Measurements from ENCODE around the gene DIO1. TPM values are rescaled to one million over a fixed set of nuclear protein-coding genes. Genes with fewer than 3 reads are reported as not detected.
A peak's percentile ranks its signal among the peaks of the same experiment; 100 is the strongest.

Gene DIO1
- total and polyA plus RNA-seq, 5 donors from 2014 or later, result 0.09 TPM; not detected in 4

DNA sequence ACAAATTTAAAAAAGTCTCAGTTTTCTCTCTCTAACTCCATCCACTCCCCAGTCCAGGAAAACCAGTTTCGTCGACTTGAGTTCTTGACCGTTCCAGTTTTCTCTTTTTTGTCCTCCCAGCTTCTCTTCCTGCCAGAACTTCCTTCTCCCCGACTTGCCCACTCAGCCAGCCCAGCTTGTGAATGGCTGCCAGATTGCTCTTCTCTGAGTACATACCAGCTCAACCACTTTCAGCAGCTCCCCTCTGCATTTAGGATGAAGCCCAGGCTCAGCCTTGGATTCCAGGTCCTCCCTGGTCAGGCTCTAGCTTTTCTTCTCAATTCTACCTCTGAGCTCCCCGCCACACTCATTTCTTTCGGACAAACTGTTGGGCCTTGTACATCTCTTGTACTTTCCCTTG lies 1.4 kb downstream of the DIO1 start:
- peaks cover 3% of the 10 kb centered on the region for H3K27me3 ChIP-seq (ENCODE audit: control insufficient read depth, insufficient read depth, low read length)
- H3K4me3 ChIP-seq (ENCODE audit: low read depth, low read length), result no peak overlapping the region
- no peaks in the 10 kb centered on the region for H3K9me3 ChIP-seq (ENCODE audit: control insufficient read depth in 2 of 2, low read length in 2 of 2)
- Mint-ChIP-seq H3K4me1 (peaks cover 1 to 15% (median 7%) of the 10 kb centered on the region in 4 donors), H3K27me3 (no peaks in the 10 kb centered on the region), H3K9me3 (no peaks in the 10 kb centered on the region), H3K4me3 (no peak overlapping the region), H3K36me3 (no peaks in the 10 kb centered on the region), H3K27ac (peak overlapping the region in 1 of 3 donors; percentile 82)
- peaks cover 4% of the 10 kb centered on the region for H3K4me1 ChIP-seq (ENCODE audit: control insufficient read depth, insufficient read depth, low read length, poor library complexity, severe bottlenecking)
- no peak overlapping the region for H3K27ac ChIP-seq (ENCODE audit: insufficient read depth, low read length, poor library complexity, severe bottlenecking)
- no peaks in the 10 kb centered on the region for H3K36me3 ChIP-seq (ENCODE audit: control insufficient read depth, insufficient read depth, low read length)
- ATAC-seq (ENCODE audit: low read depth in 2 of 2) (no peak), DNase-seq (no peak)

DNA sequence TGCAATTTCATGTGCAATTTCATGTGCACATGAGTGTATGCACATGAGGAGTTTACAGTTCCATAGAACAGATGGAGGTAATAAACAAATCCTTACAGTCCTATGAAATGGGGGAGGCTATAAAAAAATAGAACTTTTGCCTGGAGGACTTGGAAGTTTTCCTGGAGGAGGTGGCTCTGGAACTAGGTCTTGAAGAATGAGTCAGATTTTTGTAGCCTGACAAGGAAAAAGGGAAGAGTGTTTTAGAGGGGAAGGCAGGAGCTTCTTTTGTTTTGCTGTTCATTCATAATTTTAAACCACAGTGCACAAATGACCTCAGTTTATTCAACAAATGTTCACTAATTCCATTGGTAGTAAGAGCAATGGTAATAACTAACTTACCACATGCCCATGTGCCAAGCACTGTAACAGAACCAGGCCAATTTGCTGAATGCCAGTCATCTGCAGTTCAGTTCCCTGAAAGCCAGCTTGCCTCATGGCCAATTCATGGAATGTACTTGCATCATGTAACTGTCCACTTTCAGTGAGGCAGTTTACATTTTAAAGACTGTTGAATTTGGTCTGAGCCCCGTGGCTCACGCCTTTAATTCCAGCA lies 2.7 kb downstream of the DIO1 start:
- DNase-seq, result no peak
- H3K4me3 ChIP-seq (ENCODE audit: low read depth, low read length), result no peak overlapping the region

GRCh38 chr1:53899206-53899628 lies 5.2 kb downstream of the DIO1 start:
- H3K27me3 Mint-ChIP-seq, result no peaks in the 10 kb centered on the region
- H3K27me3 ChIP-seq (ENCODE audit: control insufficient read depth, insufficient read depth, low read length), result peaks cover 3% of the 10 kb centered on the region

More for the DNA sequence above, 2.7 kb downstream of the DIO1 start:
- H3K27me3 Mint-ChIP-seq, result no peaks in the 10 kb centered on the region
- H3K4me1 ChIP-seq (ENCODE audit: control insufficient read depth, insufficient read depth, low read length, poor library complexity, severe bottlenecking), result no peaks in the 10 kb centered on the region
- H3K27ac Mint-ChIP-seq, result no peak overlapping the region
- no peaks in the 10 kb centered on the region for H3K9me3 Mint-ChIP-seq
- H3K4me3 Mint-ChIP-seq, result no peak overlapping the region
- peaks cover 0 to 6% (median under 1%) of the 10 kb centered on the region in 4 donors for H3K4me1 Mint-ChIP-seq
- H3K27me3 ChIP-seq (ENCODE audit: control insufficient read depth, insufficient read depth, low read length), result peaks cover 3% of the 10 kb centered on the region
- no peaks in the 10 kb centered on the region for H3K9me3 ChIP-seq (ENCODE audit: control insufficient read depth in 2 of 2, low read length in 2 of 2)
- no peaks in the 10 kb centered on the region for H3K36me3 ChIP-seq (ENCODE audit: control insufficient read depth, insufficient read depth, low read length)
- H3K36me3 Mint-ChIP-seq, result no peaks in the 10 kb centered on the region
- no peak overlapping the region for H3K27ac ChIP-seq (ENCODE audit: insufficient read depth, low read length, poor library complexity, severe bottlenecking)
- ATAC-seq (ENCODE audit: low read depth in 2 of 2), result no peak

DNA sequence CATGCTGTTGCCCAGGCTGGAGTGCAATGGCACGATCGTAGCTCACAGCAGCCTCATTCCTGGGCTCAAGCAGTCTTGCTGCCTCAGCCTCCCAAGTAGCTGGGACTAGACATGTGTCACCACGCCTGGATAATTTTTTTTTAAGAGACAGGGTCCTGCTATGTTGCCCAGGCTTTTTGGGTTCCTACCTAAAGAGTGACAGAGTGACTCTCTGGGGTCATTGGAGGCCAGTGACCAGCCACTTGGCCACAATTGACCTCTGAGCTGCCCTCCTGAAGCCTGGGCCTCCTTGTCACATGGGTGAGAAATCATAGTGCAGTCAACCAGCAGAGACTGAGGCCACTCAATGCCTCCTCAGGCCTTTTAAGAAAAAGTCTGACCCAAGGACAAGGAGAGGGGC lies 5.7 kb downstream of the DIO1 start:
- no peaks in the 10 kb centered on the region for H3K9me3 ChIP-seq (ENCODE audit: control insufficient read depth in 2 of 2, low read length in 2 of 2)
- ATAC-seq (ENCODE audit: low read depth in 2 of 2) (no peak), DNase-seq (no peak)
- Mint-ChIP-seq H3K9me3 (no peaks in the 10 kb centered on the region), H3K36me3 (no peaks in the 10 kb centered on the region), H3K4me1 (peaks cover 0 to 6% (median under 1%) of the 10 kb centered on the region in 4 donors), H3K27ac (no peak overlapping the region), H3K27me3 (no peaks in the 10 kb centered on the region), H3K4me3 (no peak overlapping the region)
- H3K27me3 ChIP-seq (ENCODE audit: control insufficient read depth, insufficient read depth, low read length), result no peaks in the 10 kb centered on the region
- no peaks in the 10 kb centered on the region for H3K36me3 ChIP-seq (ENCODE audit: control insufficient read depth, insufficient read depth, low read length)
- no peak overlapping the region for H3K27ac ChIP-seq (ENCODE audit: insufficient read depth, low read length, poor library complexity, severe bottlenecking)
- no peak overlapping the region for H3K4me3 ChIP-seq (ENCODE audit: low read depth, low read length)
- H3K4me1 ChIP-seq (ENCODE audit: control insufficient read depth, insufficient read depth, low read length, poor library complexity, severe bottlenecking), result no peaks in the 10 kb centered on the region

More at GRCh38 chr1:53899206-53899628, 5.2 kb downstream of the DIO1 start:
- Mint-ChIP-seq H3K4me1 (peaks cover 0 to 6% (median under 1%) of the 10 kb centered on the region in 4 donors), H3K9me3 (no peaks in the 10 kb centered on the region), H3K4me3 (no peak overlapping the region), H3K27ac (no peak overlapping the region), H3K36me3 (no peaks in the 10 kb centered on the region)
- Histone ChIP-seq H3K36me3 (ENCODE audit: control insufficient read depth, insufficient read depth, low read length) (no peaks in the 10 kb centered on the region), H3K4me1 (ENCODE audit: control insufficient read depth, insufficient read depth, low read length, poor library complexity, severe bottlenecking) (no peaks in the 10 kb centered on the region), H3K27ac (ENCODE audit: insufficient read depth, low read length, poor library complexity, severe bottlenecking) (no peak overlapping the region), H3K4me3 (ENCODE audit: low read depth, low read length) (no peak overlapping the region), H3K9me3 (ENCODE audit: control insufficient read depth in 2 of 2, low read length in 2 of 2) (no peaks in the 10 kb centered on the region)
- DNase-seq (no peak), ATAC-seq (ENCODE audit: low read depth in 2 of 2) (no peak)

DNA sequence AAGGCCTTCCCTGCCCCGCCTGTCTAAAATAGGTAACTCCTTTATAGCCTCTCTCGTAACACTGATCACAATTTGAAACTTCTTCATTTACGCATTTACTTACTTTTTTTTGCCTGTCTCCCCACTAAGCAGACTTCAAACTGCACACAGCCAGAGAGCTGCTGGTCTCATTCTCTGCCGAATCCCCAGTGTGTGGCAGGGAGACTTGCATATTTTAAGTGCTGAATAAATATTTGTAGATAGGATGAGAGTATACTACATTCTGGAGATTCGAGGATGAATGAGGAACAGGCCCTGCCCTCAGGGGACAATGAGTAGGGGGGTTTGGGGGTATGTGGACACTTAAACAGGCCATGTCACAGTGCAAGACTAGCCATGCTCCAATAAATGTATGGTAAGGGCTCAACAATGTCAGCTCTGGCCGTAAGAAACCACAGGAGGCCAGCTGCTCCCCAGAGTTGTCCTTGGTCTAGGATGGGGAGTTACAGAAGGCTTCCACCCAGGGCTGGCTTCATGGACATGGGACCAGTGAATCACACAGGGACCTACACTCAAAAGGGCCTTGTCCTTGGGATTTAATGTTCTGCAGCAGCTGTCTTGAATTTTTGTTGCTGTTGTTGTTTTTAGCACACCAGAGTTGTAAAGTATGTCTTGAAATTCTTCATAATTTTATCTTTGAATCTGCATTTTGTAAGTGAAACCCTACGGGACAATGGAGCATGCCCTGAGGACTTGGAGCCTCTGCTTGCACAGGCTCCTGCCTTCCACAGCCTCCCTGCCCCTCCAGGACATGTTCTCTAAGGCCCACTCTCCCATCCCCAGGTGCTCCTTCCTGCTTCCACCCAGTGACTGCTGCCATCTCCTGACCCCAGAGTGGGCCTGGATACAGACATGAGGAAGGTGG lies 8.5 kb downstream of the DIO1 start:
- H3K9me3 Mint-ChIP-seq, result no peaks in the 10 kb centered on the region
- ATAC-seq (ENCODE audit: low read depth in 2 of 2) (no peak), DNase-seq (no peak)
- no peaks in the 10 kb centered on the region for H3K27me3 Mint-ChIP-seq
- no peak overlapping the region for H3K4me3 Mint-ChIP-seq
- H3K36me3 Mint-ChIP-seq, result no peaks in the 10 kb centered on the region
- peak overlapping the region in 1 of 3 donors; percentile 56 for H3K27ac Mint-ChIP-seq
- Histone ChIP-seq H3K36me3 (ENCODE audit: control insufficient read depth, insufficient read depth, low read length) (no peaks in the 10 kb centered on the region), H3K27me3 (ENCODE audit: control insufficient read depth, insufficient read depth, low read length) (no peaks in the 10 kb centered on the region), H3K27ac (ENCODE audit: insufficient read depth, low read length, poor library complexity, severe bottlenecking) (no peak overlapping the region), H3K4me3 (ENCODE audit: low read depth, low read length) (no peak overlapping the region), H3K4me1 (ENCODE audit: control insufficient read depth, insufficient read depth, low read length, poor library complexity, severe bottlenecking) (no peaks in the 10 kb centered on the region), H3K9me3 (ENCODE audit: control insufficient read depth in 2 of 2, low read length in 2 of 2) (no peaks in the 10 kb centered on the region)
- H3K4me1 Mint-ChIP-seq, result peaks cover 0 to 2% (median 0%) of the 10 kb centered on the region in 4 donors

DNA sequence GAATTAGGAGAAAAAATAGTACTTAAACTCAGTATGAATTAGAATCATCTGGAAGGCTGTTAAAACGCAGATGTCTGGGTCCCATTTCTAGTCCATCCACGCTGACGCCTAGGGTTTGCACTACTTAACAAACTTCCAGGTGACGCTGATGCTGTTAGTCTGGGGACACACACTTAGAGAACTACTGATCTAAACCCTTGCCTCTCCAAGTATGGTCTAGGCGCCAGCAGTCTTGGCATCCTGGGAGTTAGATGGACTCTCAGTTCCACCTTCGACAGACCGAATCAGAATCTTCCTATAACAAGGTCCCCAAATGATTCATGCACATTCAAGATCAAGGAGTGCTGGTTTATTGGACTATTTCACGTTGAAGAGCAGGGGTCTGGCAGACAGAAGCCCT lies 11.5 kb downstream of the DIO1 start:
- H3K27me3 ChIP-seq (ENCODE audit: control insufficient read depth, insufficient read depth, low read length), result no peaks in the 10 kb centered on the region
- H3K27ac ChIP-seq (ENCODE audit: insufficient read depth, low read length, poor library complexity, severe bottlenecking), result no peak overlapping the region
- Mint-ChIP-seq H3K27ac (no peak overlapping the region), H3K4me1 (peaks cover 0 to 2% (median 0%) of the 10 kb centered on the region in 4 donors), H3K9me3 (no peaks in the 10 kb centered on the region), H3K36me3 (peaks cover 6% of the 10 kb centered on the region), H3K27me3 (no peaks in the 10 kb centered on the region), H3K4me3 (no peak overlapping the region)
- H3K4me1 ChIP-seq (ENCODE audit: control insufficient read depth, insufficient read depth, low read length, poor library complexity, severe bottlenecking), result no peaks in the 10 kb centered on the region
- no peak for ATAC-seq (ENCODE audit: low read depth in 2 of 2)
- no peak for DNase-seq
- no peaks in the 10 kb centered on the region for H3K9me3 ChIP-seq (ENCODE audit: control insufficient read depth in 2 of 2, low read length in 2 of 2)
- no peak overlapping the region for H3K4me3 ChIP-seq (ENCODE audit: low read depth, low read length)
- no peaks in the 10 kb centered on the region for H3K36me3 ChIP-seq (ENCODE audit: control insufficient read depth, insufficient read depth, low read length)

DNA sequence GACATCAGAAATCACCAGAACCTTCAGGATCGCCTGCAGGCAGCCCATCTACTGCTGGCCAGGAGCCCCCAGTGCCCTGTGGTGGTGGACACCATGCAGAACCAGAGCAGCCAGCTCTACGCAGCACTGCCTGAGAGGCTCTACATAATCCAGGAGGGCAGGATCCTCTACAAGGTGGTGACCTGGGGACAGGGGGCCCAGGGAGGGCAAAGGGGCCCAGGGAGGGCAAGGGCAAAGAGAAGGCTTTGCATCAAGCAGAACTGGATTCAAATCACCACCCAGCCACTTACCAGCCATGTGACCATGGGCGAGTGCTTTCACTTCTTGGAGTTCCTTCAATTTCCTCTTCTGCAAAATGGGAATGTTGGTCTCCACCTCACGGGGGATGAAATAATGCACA lies 12.1 kb downstream of the DIO1 start:
- no peak overlapping the region for H3K27ac Mint-ChIP-seq

More for the DNA sequence above, 12.1 kb downstream of the DIO1 start:
- peaks cover 6% of the 10 kb centered on the region for H3K36me3 Mint-ChIP-seq
- peaks cover 0 to 2% (median 0%) of the 10 kb centered on the region in 4 donors for H3K4me1 Mint-ChIP-seq
- H3K36me3 ChIP-seq (ENCODE audit: control insufficient read depth, insufficient read depth, low read length), result no peaks in the 10 kb centered on the region
- H3K4me3 ChIP-seq (ENCODE audit: low read depth, low read length), result no peak overlapping the region
- H3K4me1 ChIP-seq (ENCODE audit: control insufficient read depth, insufficient read depth, low read length, poor library complexity, severe bottlenecking), result no peaks in the 10 kb centered on the region
- no peak for ATAC-seq (ENCODE audit: low read depth in 2 of 2)
- H3K27me3 Mint-ChIP-seq, result no peaks in the 10 kb centered on the region
- no peaks in the 10 kb centered on the region for H3K9me3 Mint-ChIP-seq
- no peaks in the 10 kb centered on the region for H3K27me3 ChIP-seq (ENCODE audit: control insufficient read depth, insufficient read depth, low read length)
- no peak overlapping the region for H3K27ac ChIP-seq (ENCODE audit: insufficient read depth, low read length, poor library complexity, severe bottlenecking)
- H3K4me3 Mint-ChIP-seq, result no peak overlapping the region
- DNase-seq, result no peak
- no peaks in the 10 kb centered on the region for H3K9me3 ChIP-seq (ENCODE audit: control insufficient read depth in 2 of 2, low read length in 2 of 2)
